ENCODE measurements around the gene ZSWIM8. TPM values are rescaled to one million over a fixed set of nuclear protein-coding genes. Genes with fewer than 3 reads are reported as not detected.

Gene ZSWIM8
- total and polyA plus RNA-seq, 10 of the 15 experiments (the other 5 are each of a cell fraction or from before 2014, with no cell fraction given), result 7.8 to 47.1 (median 23.6) TPM

- TF ChIP-seq SREBF1 (IDR thresholded peaks at IDR 0.05; ENCODE audit: low read length), result no peak
- TF ChIP-seq SREBF2 (IDR thresholded peaks at IDR 0.05; ENCODE audit: low read length), result no peak
- no peak for TF ChIP-seq MLLT1 (IDR thresholded peaks at IDR 0.05)
These were observed 65.6 kb downstream of the ZSWIM8 start (continued) for GRCh38 chr10:73850863-73851461.

Small RNAs within 50 kb of the gene (small RNA-seq; reads per million reads assigned to genes)
- gene AC022400.4, result not detected
- not detected for gene AC022400.9
- not detected for gene ZSWIM8-AS1

Other genes starting within 250 kb of the ZSWIM8 start
Only the 7 nearest of the 10 such genes appear.
- gene SYNPO2L, start 129.6 kb upstream of the ZSWIM8 start, total RNA-seq (2014; rRNA removed), result 0.33 and 0.40 TPM in 2 replicates
- gene SYNPO2L, start 129.6 kb upstream of the ZSWIM8 start, total RNA-seq (2014; rRNA removed; fragmentation: Illumina TruSeq; extraction: Trizol), result 0.45 and 0.46 TPM in 2 replicates
- 2.3 and 2.6 TPM in 2 replicates for gene SYNPO2L, start 129.6 kb upstream of the ZSWIM8 start, total RNA-seq (2021)
- gene SYNPO2L, start 129.6 kb upstream of the ZSWIM8 start, polyA plus RNA-seq (2011; rRNA removed), result 0.01 TPM in 1 of 2 replicates, not detected in the other
- gene SYNPO2L, start 129.6 kb upstream of the ZSWIM8 start, polyA plus RNA-seq (2014; fragmentation: Illumina TruSeq; extraction: Trizol), result 1.2 and 1.3 TPM in 2 replicates
- under 1 TPM; 0.08 to 0.33 TPM for gene SYNPO2L, start 129.6 kb upstream of the ZSWIM8 start, polyA plus RNA-seq (2014; fragmentation: Nextera tagmentation; extraction: Ambion mirVana)
- gene SYNPO2L, start 129.6 kb upstream of the ZSWIM8 start, polyA plus RNA-seq (2014; rRNA removed), result 0.90 TPM in 2 replicates
- 1 to 10 TPM in 1 of 2 experiments, under 1 TPM in 1; 0.73 to 1.3 TPM for gene SYNPO2L, start 129.6 kb upstream of the ZSWIM8 start, polyA plus RNA-seq (2016; fragmentation: Nextera tagmentation; extraction: Ambion mirVana)
- gene AGAP5, start 87.5 kb upstream of the ZSWIM8 start, total RNA-seq (2014; rRNA removed), result 6.3 and 6.7 TPM in 2 replicates
- 5.9 and 6.5 TPM in 2 replicates for gene AGAP5, start 87.5 kb upstream of the ZSWIM8 start, total RNA-seq (2014; rRNA removed; fragmentation: Illumina TruSeq; extraction: Trizol)
- 5.9 and 6.7 TPM in 2 replicates for gene AGAP5, start 87.5 kb upstream of the ZSWIM8 start, total RNA-seq (2021)
- 6.8 and 8.5 TPM in 2 replicates for gene AGAP5, start 87.5 kb upstream of the ZSWIM8 start, polyA plus RNA-seq (2011; rRNA removed)
- gene AGAP5, start 87.5 kb upstream of the ZSWIM8 start, polyA plus RNA-seq (2014; fragmentation: Illumina TruSeq; extraction: Trizol), result 8.1 and 8.5 TPM in 2 replicates
- gene AGAP5, start 87.5 kb upstream of the ZSWIM8 start, polyA plus RNA-seq (2014; fragmentation: Nextera tagmentation; extraction: Ambion mirVana), result under 1 TPM in 1 of 2 experiments, not detected in 1; 0.68 TPM
- gene AGAP5, start 87.5 kb upstream of the ZSWIM8 start, polyA plus RNA-seq (2014; rRNA removed), result 7.3 and 9.1 TPM in 2 replicates
- 1 to 10 TPM; 2.3 TPM for gene AGAP5, start 87.5 kb upstream of the ZSWIM8 start, polyA plus RNA-seq (2016; fragmentation: Nextera tagmentation; extraction: Ambion mirVana)
- gene SEC24C, start 41.2 kb upstream of the ZSWIM8 start, total RNA-seq (2014; rRNA removed), result 96.9 and 117 TPM in 2 replicates
- 43.4 and 48.2 TPM in 2 replicates for gene SEC24C, start 41.2 kb upstream of the ZSWIM8 start, total RNA-seq (2014; rRNA removed; fragmentation: Illumina TruSeq; extraction: Trizol)
- 91.7 and 99.9 TPM in 2 replicates for gene SEC24C, start 41.2 kb upstream of the ZSWIM8 start, total RNA-seq (2021)
- 52.3 and 110 TPM in 2 replicates for gene SEC24C, start 41.2 kb upstream of the ZSWIM8 start, polyA plus RNA-seq (2011; rRNA removed)
- 67.7 and 81.5 TPM in 2 replicates for gene SEC24C, start 41.2 kb upstream of the ZSWIM8 start, polyA plus RNA-seq (2014; fragmentation: Illumina TruSeq; extraction: Trizol)
- gene SEC24C, start 41.2 kb upstream of the ZSWIM8 start, polyA plus RNA-seq (2014; fragmentation: Nextera tagmentation; extraction: Ambion mirVana), result 10 to 100 TPM; 12.7 to 18.8 TPM
- gene SEC24C, start 41.2 kb upstream of the ZSWIM8 start, polyA plus RNA-seq (2014; rRNA removed), result 73.6 and 82.1 TPM in 2 replicates
- 10 to 100 TPM; 71.3 to 74.1 TPM for gene SEC24C, start 41.2 kb upstream of the ZSWIM8 start, polyA plus RNA-seq (2016; fragmentation: Nextera tagmentation; extraction: Ambion mirVana)
- 74.3 and 77.4 TPM in 2 replicates for gene CHCHD1, start 3.6 kb upstream of the ZSWIM8 start, total RNA-seq (2014; rRNA removed)
- 42.8 and 47.5 TPM in 2 replicates for gene CHCHD1, start 3.6 kb upstream of the ZSWIM8 start, total RNA-seq (2014; rRNA removed; fragmentation: Illumina TruSeq; extraction: Trizol)
- gene CHCHD1, start 3.6 kb upstream of the ZSWIM8 start, total RNA-seq (2021), result 35.0 and 36.9 TPM in 2 replicates
- gene CHCHD1, start 3.6 kb upstream of the ZSWIM8 start, polyA plus RNA-seq (2011; rRNA removed), result 56.7 and 69.0 TPM in 2 replicates
- 25.3 and 42.4 TPM in 2 replicates for gene CHCHD1, start 3.6 kb upstream of the ZSWIM8 start, polyA plus RNA-seq (2014; fragmentation: Illumina TruSeq; extraction: Trizol)
- gene CHCHD1, start 3.6 kb upstream of the ZSWIM8 start, polyA plus RNA-seq (2014; fragmentation: Nextera tagmentation; extraction: Ambion mirVana), result 10 to 100 TPM; 69.5 to 81.4 TPM
- gene CHCHD1, start 3.6 kb upstream of the ZSWIM8 start, polyA plus RNA-seq (2014; rRNA removed), result 70.4 and 79.4 TPM in 2 replicates
- gene CHCHD1, start 3.6 kb upstream of the ZSWIM8 start, polyA plus RNA-seq (2016; fragmentation: Nextera tagmentation; extraction: Ambion mirVana), result 100 to 1,000 TPM; 127 to 132 TPM
- gene NDST2, start 26.0 kb downstream of the ZSWIM8 start, total RNA-seq (2014; rRNA removed), result 18.0 and 18.8 TPM in 2 replicates
- 8.9 and 10.1 TPM in 2 replicates for gene NDST2, start 26.0 kb downstream of the ZSWIM8 start, total RNA-seq (2014; rRNA removed; fragmentation: Illumina TruSeq; extraction: Trizol)
- 34.3 and 35.2 TPM in 2 replicates for gene NDST2, start 26.0 kb downstream of the ZSWIM8 start, total RNA-seq (2021)
- gene NDST2, start 26.0 kb downstream of the ZSWIM8 start, polyA plus RNA-seq (2011; rRNA removed), result 23.8 and 31.1 TPM in 2 replicates
- 16.6 and 22.6 TPM in 2 replicates for gene NDST2, start 26.0 kb downstream of the ZSWIM8 start, polyA plus RNA-seq (2014; fragmentation: Illumina TruSeq; extraction: Trizol)
- gene NDST2, start 26.0 kb downstream of the ZSWIM8 start, polyA plus RNA-seq (2014; fragmentation: Nextera tagmentation; extraction: Ambion mirVana), result 1 to 10 TPM; 2.2 to 3.0 TPM
- gene NDST2, start 26.0 kb downstream of the ZSWIM8 start, polyA plus RNA-seq (2014; rRNA removed), result 31.3 and 34.7 TPM in 2 replicates
- 10 to 100 TPM; 22.7 to 24.0 TPM for gene NDST2, start 26.0 kb downstream of the ZSWIM8 start, polyA plus RNA-seq (2016; fragmentation: Nextera tagmentation; extraction: Ambion mirVana)
- 15.9 and 18.0 TPM in 2 replicates for gene CAMK2G, start 88.9 kb downstream of the ZSWIM8 start, total RNA-seq (2014; rRNA removed)
- gene CAMK2G, start 88.9 kb downstream of the ZSWIM8 start, total RNA-seq (2014; rRNA removed; fragmentation: Illumina TruSeq; extraction: Trizol), result 15.1 and 15.8 TPM in 2 replicates
- gene CAMK2G, start 88.9 kb downstream of the ZSWIM8 start, total RNA-seq (2021), result 18.9 and 20.9 TPM in 2 replicates
- 14.3 and 19.7 TPM in 2 replicates for gene CAMK2G, start 88.9 kb downstream of the ZSWIM8 start, polyA plus RNA-seq (2011; rRNA removed)
- 21.1 and 22.9 TPM in 2 replicates for gene CAMK2G, start 88.9 kb downstream of the ZSWIM8 start, polyA plus RNA-seq (2014; fragmentation: Illumina TruSeq; extraction: Trizol)
- gene CAMK2G, start 88.9 kb downstream of the ZSWIM8 start, polyA plus RNA-seq (2014; fragmentation: Nextera tagmentation; extraction: Ambion mirVana), result 1 to 10 TPM; 5.5 to 6.9 TPM
- gene CAMK2G, start 88.9 kb downstream of the ZSWIM8 start, polyA plus RNA-seq (2014; rRNA removed), result 23.4 and 24.3 TPM in 2 replicates
- gene CAMK2G, start 88.9 kb downstream of the ZSWIM8 start, polyA plus RNA-seq (2016; fragmentation: Nextera tagmentation; extraction: Ambion mirVana), result 10 to 100 TPM; 13.9 TPM
- gene PLAU, start 125.5 kb downstream of the ZSWIM8 start, total RNA-seq (2014; rRNA removed), result 11.2 and 11.9 TPM in 2 replicates
- gene PLAU, start 125.5 kb downstream of the ZSWIM8 start, total RNA-seq (2014; rRNA removed; fragmentation: Illumina TruSeq; extraction: Trizol), result 9.3 and 16.0 TPM in 2 replicates
- gene PLAU, start 125.5 kb downstream of the ZSWIM8 start, total RNA-seq (2021), result 15.2 and 17.1 TPM in 2 replicates
- 2.0 and 2.5 TPM in 2 replicates for gene PLAU, start 125.5 kb downstream of the ZSWIM8 start, polyA plus RNA-seq (2011; rRNA removed)
- 10.4 and 12.8 TPM in 2 replicates for gene PLAU, start 125.5 kb downstream of the ZSWIM8 start, polyA plus RNA-seq (2014; fragmentation: Illumina TruSeq; extraction: Trizol)
- gene PLAU, start 125.5 kb downstream of the ZSWIM8 start, polyA plus RNA-seq (2014; fragmentation: Nextera tagmentation; extraction: Ambion mirVana), result 1 to 10 TPM; 5.7 to 8.0 TPM
- 11.1 and 12.2 TPM in 2 replicates for gene PLAU, start 125.5 kb downstream of the ZSWIM8 start, polyA plus RNA-seq (2014; rRNA removed)
- gene PLAU, start 125.5 kb downstream of the ZSWIM8 start, polyA plus RNA-seq (2016; fragmentation: Nextera tagmentation; extraction: Ambion mirVana), result 10 to 100 TPM; 16.9 to 20.9 TPM

Data from GM12878 (cell line).